Suppressor macrophage (primary cell): ENCODE results near the gene LCP1.

ENCODE experiments used
- DNase-seq, 4 experiments: peaks; one replicate each; pipeline ENCODE4 v3.0.0-alpha.2; 2020 to 2022

LCP1 gene

DNA sequence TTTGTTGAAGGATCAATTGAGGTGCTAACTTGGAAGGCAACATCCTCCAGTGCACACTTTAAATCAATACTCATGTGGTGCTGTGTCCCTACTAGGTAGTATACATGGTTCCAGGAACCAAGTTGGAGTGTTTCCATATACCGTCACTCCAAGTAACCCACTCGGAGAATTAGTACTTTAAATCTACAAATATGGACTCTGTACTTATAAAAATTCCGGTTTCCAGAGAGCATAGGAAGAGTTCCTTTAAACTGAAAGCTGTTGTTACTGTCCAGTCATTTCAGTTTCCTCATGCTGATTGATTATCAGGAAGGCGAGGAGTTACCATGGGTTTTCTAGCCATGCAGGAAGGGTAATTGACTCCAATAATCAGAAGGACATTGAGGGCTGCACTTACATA, 84.3 kb downstream of the LCP1 start:
- DNase-seq: no peak

DNA sequence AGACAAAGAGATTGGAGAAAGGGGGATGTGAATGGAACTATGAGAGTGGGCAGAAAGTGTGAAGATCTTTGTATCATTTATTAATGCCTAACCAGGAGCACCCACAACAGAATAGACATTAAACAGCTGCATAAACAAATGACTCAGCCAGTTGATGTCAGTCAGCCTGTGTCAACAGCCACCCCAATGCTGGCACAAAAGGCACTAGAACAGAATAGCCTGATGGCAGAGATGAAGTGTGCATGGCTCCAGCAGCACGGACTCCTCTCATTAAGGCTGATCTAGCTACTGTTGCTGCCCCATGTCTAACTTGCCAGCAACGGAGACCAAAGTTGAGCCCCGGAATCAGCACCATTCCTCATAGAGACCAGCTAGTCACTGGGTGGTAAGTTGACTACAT, 85.0 kb downstream of the LCP1 start:
- DNase-seq: no peak

DNA sequence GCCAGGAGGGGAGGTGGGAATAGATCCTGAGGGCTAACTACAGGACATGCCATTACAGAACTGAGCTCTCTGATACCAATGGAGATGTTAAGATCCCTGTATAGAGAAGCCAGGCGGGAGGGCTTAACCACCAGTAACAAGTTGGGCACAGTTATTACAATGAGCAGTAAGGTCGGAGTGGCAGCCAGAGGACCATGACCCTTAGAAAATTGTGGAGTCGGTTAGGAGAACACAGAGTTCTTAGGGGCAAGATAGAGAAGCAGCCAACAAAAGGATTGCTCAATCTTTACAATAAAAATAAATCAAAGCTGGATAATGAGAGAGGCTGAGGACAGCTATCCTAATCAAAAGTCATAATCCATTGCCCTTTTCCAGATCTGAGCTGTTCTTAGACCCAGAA, 87.5 kb downstream of the LCP1 start:
- no peak for DNase-seq

DNA sequence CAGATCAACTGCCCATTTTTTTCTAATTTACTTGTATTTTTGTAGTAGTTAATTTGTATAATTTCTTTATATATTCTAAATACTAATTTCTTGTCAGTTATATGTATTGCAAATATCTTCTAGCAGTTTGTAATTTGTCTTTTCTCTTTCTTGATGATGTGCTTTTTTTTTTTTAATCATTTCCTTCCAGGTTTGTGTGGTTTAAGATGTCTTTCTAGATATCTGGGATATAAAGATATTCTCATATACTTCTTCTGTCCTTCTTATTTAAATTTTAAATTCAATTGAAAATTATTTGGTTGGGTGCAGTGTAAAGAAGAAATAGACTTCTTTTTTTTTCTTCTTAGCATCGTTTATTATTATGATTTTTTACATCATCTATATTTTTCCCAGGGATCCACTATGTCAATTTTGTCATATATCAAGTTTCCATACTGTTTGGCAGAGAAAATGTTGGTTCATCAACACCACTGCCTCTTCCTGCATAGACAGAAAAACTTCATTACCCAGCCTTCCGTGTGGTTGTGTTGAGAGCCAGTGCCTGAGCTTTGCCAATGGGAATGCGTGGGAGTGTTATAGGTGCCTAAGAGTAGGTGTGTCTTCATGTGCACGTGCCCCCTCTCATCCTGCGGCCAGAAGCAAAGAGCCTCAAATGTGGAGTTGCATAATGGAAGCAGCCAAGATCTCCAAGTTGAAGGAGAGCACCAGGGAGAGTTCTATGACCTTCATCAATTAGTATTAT, 93.0 kb downstream of the LCP1 start:
- no peak for DNase-seq

DNA sequence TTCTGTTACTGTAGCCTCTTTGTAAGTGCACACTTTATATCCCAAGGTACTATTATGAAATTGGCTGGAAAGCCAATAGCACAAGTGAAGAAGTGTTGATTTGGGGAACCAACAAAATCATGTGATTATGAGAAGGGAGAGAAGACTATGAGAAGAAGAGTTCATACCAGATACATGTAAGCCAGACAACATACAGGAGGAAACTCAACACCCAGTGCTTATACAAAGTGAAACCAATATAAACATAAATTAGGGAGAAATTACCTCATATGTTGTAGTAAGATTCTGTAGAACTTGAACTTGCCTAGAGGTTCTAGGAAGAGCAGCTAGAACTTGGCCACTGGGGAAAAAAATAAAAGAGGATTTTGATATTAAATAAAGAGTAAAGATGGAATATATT, 94.5 kb downstream of the LCP1 start:
- peak; percentile 23 to 76 (median 52) for DNase-seq

DNA sequence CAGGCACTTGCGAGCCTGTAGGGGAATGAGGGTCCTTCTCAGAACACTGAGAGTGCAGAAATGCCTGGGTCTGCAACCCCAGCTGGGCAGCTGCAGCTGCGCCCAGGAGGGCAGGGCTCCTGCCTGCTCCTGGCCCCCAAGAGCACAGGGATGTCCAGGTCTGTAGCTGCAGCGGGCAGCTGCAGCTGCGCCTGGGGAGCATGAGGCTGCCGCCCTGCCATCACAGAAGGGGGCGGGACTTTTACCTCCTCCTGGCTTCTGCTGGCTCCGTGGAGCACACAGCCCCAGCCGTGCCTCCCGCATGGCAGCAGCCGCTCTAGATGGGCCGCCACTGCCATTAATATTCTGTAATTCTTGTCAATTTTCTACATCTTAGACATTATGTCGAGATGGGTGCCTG, 95.0 kb downstream of the LCP1 start:
- DNase-seq: no peak

DNA sequence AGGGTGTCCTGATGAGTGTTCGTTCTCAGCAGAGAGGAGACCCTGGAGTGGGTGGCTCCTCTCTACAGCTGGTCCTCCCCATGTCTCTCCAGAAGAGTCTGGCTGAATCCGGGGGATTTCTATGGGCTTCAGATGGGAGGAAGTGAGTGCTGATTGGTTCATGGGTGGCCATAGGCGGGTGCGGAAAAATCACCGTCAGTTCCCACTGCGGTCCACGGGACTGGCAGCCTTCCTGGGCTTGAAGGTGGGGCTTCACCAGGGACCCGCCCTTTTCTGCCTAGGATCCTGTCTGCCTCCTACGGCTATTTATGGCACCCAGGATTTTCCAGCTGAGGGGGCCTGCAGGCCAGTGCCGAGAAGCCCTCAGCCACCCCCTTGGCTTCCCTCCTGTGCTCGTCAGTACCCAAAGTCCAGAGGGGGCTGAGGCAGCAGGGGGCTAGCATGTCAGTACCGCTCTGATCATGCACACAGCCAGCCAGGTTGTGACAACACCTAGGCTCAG, 95.5 kb downstream of the LCP1 start:
- DNase-seq: no peak

DNA sequence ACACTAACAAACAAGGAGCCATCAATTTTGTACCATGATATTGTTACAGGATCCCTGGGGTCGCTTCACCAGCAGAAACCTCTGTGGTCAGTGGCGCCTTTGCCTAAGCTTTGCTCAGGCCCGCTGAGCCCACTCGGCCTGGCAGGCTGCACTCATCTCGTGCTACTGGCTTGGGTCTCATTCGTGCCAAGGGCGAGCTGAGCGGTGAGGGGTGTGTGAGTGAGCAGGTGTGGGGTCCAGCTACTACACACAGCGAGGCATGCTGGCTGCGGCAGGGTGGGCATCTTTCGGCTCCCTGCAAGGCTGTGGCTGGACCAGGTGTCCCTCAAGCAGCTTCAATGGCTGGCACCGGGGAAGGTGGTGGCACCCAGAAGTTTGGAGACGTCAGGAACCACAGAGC, 96.2 kb downstream of the LCP1 start:
- no peak for DNase-seq

DNA sequence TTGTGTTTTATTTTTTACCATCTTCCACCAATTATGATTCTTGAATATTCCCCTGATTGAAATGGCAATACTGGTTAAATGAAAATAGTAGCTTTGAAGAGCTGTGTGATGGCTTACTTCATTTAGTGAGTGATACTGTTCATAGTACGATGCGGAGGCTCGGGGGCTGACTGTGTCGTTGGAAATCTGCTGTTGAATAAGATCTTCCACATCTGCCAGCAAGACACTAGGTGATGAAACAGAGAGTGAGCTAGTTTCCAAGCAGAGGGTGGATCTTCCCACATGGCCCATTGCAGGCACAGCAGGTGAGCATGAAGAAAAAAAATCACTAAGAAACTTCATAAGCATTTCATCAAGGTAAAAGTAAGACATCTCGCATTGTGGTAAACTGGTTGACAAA, 99.7 kb downstream of the LCP1 start:
- no peak for DNase-seq

DNA sequence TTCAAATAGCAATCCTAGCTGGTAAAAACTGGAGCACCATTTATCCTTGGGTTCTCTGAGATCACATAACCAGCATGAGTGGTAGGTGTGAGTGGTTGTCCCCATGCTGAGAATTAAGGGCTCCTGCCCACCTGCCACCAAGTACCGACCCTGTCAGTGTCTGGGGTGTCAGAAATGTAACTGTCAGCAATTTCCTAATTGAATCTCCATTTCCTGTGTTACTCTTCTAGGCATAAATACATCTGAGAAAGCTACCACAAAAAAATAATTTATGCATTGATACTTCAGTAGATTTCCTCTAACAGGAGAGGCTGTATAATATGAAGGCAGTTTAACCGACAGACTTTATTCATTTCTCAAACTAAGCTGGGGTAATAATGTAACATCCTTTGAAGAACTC, 102.2 kb downstream of the LCP1 start:
- no peak for DNase-seq

DNA sequence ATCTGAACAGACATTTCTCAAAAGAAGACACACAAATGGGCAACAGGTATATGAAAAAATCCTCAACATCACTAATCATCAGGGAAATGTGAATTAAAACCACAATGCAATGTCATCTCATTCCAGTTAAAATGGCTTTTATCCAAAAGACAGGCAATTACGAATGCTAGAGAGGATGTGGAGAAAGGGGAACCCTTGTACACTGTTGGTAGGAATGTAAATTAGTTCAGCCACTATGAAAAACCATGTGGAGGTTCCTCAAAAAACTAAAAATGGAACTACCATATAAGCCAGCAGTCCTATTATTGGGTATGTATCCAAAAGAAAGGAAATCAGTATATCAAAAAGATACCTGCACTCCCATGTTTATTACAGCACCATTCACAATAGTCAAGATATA, 104.7 kb downstream of the LCP1 start:
- peak; percentile 24 to 76 (median 58) for DNase-seq

DNA sequence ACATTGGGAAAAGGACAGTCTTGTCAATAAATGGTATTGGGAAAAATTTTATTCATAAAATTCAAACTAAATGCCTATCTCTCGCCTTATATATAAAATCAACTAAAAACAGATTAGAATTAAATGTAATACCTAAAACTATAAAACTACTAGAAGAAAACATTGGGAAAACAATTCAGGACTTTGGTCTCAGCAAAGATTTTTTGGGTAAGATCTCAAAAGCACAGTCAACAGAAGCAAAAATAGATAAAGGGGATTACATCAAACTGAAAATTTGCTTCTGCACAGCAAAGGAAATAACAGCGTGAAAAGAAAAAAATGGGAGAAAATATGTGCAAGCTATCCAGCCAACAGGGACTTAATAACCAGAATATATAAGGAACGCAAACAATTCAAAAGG, 105.2 kb downstream of the LCP1 start:
- DNase-seq: no peak
